Glomerular visceral epithelial cell (primary cell): ENCODE results near the gene YES1.
"Not testable (repeated sequence)": the region's sequence is repeated elsewhere in the genome, so short reads cannot be mapped to it uniquely, and the experiment has no call there.

Experiments
- DNase-seq: peaks from one replicate; pipeline ENCODE4 v3.0.0-alpha.2; 2016; ENCODE audit errors: extremely low spot score

The YES1 gene

GRCh38 chr18:784470-785172, 27.4 kb downstream of the YES1 start:
- DNase-seq: no peak

GRCh38 chr18:778194-778927, 33.7 kb downstream of the YES1 start:
- no peak for DNase-seq

GRCh38 chr18:777021-777420, 35.0 kb downstream of the YES1 start:
- no peak for DNase-seq

GRCh38 chr18:776044-776443, 36.0 kb downstream of the YES1 start:
- DNase-seq: not testable (repeated sequence)

- DNase-seq: no peak
These were observed 37.2 kb downstream of the YES1 start for GRCh38 chr18:774811-775210.

- no peak for DNase-seq
These were observed 37.9 kb downstream of the YES1 start for GRCh38 chr18:773980-774624.

- DNase-seq: no peak
These were observed 41.5 kb downstream of the YES1 start for GRCh38 chr18:770583-770961.

- DNase-seq: no peak
These were observed 44.1 kb downstream of the YES1 start for GRCh38 chr18:767961-768360.

GRCh38 chr18:767084-767882, 44.8 kb downstream of the YES1 start:
- no peak for DNase-seq

GRCh38 chr18:766550-766860, 45.5 kb downstream of the YES1 start:
- no peak for DNase-seq

- no peak for DNase-seq
These were observed 46.1 kb downstream of the YES1 start for GRCh38 chr18:765764-766549.

- DNase-seq: not testable (repeated sequence)
These were observed 52.2 kb downstream of the YES1 start for GRCh38 chr18:759864-760263.

- DNase-seq: no peak
These were observed 56.5 kb downstream of the YES1 start for GRCh38 chr18:755506-755905.

- DNase-seq: no peak
These were observed 57.4 kb downstream of the YES1 start for GRCh38 chr18:754656-755055.

- DNase-seq: no peak
These were observed 61.6 kb downstream of the YES1 start for GRCh38 chr18:750456-750855.

- DNase-seq: no peak
These were observed 67.0 kb downstream of the YES1 start for GRCh38 chr18:744832-745597.

GRCh38 chr18:741931-742512, 70.0 kb downstream of the YES1 start:
- peak; percentile 43 for DNase-seq

GRCh38 chr18:732371-732770, 79.7 kb downstream of the YES1 start:
- no peak for DNase-seq

- DNase-seq: no peak
These were observed 80.9 kb downstream of the YES1 start for GRCh38 chr18:731185-731584.

GRCh38 chr18:730692-731091, 81.3 kb downstream of the YES1 start:
- no peak for DNase-seq
